Motor neuron (in vitro differentiated cells): Measurements from ENCODE around the gene APBB3. TPM values are rescaled to one million over a fixed set of nuclear protein-coding genes. Genes with fewer than 3 reads are reported as not detected.

Experiments used
- ATAC-seq, 8 experiments: fragments of 200-7000 bp; cut with Tn5 transposase; replicated peaks in 6 of 8; 2 replicates each; pipeline ENCODE4 v1.8.0; 2021; ENCODE audit warnings: mild to moderate bottlenecking in 8 of 8, moderate library complexity in 8 of 8
- H3K27ac ChIP-seq, 2 donors: fragments of 250-450 bp; sonication (Bioruptor Pico); 2 replicates each; pipeline ENCODE4 v1.9.0; 2021; ENCODE audit warnings: antibody characterized with exemption in 2 of 2, mild to moderate bottlenecking in 2 of 2, moderate library complexity in 1 of 2
- H3K4me1 ChIP-seq, 2 donors: fragments of 250-450 bp; sonication (Bioruptor Pico); replicated peaks in 1 of 2; 2 replicates each; pipeline ENCODE4 v1.6.1; 2021; ENCODE audit warnings: antibody characterized with exemption in 2 of 2, mild to moderate bottlenecking in 2 of 2, moderate library complexity in 1 of 2
- H3K4me3 ChIP-seq, 5 donors: fragments of 250-450 bp; sonication (Bioruptor Pico); 2 replicates each; pipeline ENCODE4 v1.9.0; 2021; ENCODE audit warnings: antibody characterized with exemption in 5 of 5, mild to moderate bottlenecking in 5 of 5, moderate library complexity in 4 of 5
- WGBS, 10 experiments: fragments of 450-650 bp; shearing (Covaris generic); methylation state at CpG; one replicate each; pipeline ENCODE4 v1.0.0; 2022; 5-methylcytosine and 5-hydroxymethylcytosine counted together
- in situ Hi-C, 9 experiments: fragments of 400-800 bp; cut with MboI; loops; one replicate each; pipeline ENCODE4 v1.15.0; 2021; ENCODE audit warnings: low sequenced_read_pairs in 9 of 9, low pct_unique_long_range_greater_than_20kb in 2 of 9; ENCODE audit not compliant: unreplicated experiment in 9 of 9
- total RNA-seq, 8 experiments: library from RNA; unstranded; fragments of 300-600 nt; gene quantifications; 2 replicates each; pipeline versions ENCODE4 v1.2.3 to v1.2.4, GENCODE V29; 2022

Gene APBB3
- total RNA-seq, 8 experiments from 2014 or later = 15.7 to 81.1 (median 33.9) TPM

GRCh38 chr5:140561753-140562523, 2.5 kb downstream of the APBB3 start:
- Histone ChIP-seq H3K4me1 (peaks cover 26 to 28% of the 10 kb centered on the region in 2 donors), H3K4me3 (peak overlapping the region in 1 of 5 donors; percentile 75), H3K27ac (no peak overlapping the region)
- WGBS, 10 experiments = 100% methylated on average over 1 to 3 of the region's 10 CpGs; no CpG with 5 or more reads in 7 of the 10 experiments
- in situ Hi-C loops = loop anchor here in 3 of 9 experiments (25.0 kb wide), 2 partner anchors 100 to 125 kb away; partner anchors contain the start of genes DND1 (in 2 of the 3), WDR55 (in 2 of the 3), HARS1 (in 1 of the 3) and HARS2 (in 1 of the 3)
- no peak for ATAC-seq

GRCh38 chr5:140560227-140560626, 4.2 kb downstream of the APBB3 start:
- WGBS, 10 experiments = 60 to 93% (median 89%) methylated on average over 1 to 8 of the region's 10 CpGs; no CpG with 5 or more reads in 6 of the 10 experiments
- no peak overlapping the region for H3K27ac ChIP-seq
- in situ Hi-C loops = loop anchor here in 3 of 9 experiments (25.0 kb wide), 2 partner anchors 102 to 127 kb away; partner anchors contain the start of genes DND1 (in 2 of the 3), WDR55 (in 2 of the 3), HARS1 (in 1 of the 3) and HARS2 (in 1 of the 3)
- no peak overlapping the region for H3K4me3 ChIP-seq
- no peak for ATAC-seq
- H3K4me1 ChIP-seq = peaks cover 28 to 29% of the 10 kb centered on the region in 2 donors

- no peak for ATAC-seq
- Histone ChIP-seq H3K4me1 (peaks cover 25 to 27% of the 10 kb centered on the region in 2 donors), H3K4me3 (no peak overlapping the region), H3K27ac (peak overlapping the region; percentile 89 to 96)
- in situ Hi-C loops = loop anchor here in 3 of 9 experiments (25.0 kb wide), 2 partner anchors 104 to 129 kb away; partner anchors contain the start of genes DND1 (in 2 of the 3), WDR55 (in 2 of the 3), HARS1 (in 1 of the 3) and HARS2 (in 1 of the 3)
- 83 to 100% (median 100%) methylated on average over 1 to 4 of the region's 9 CpGs; no CpG with 5 or more reads in 6 of the 10 experiments for WGBS, 10 experiments
Measured at GRCh38 chr5:140558542-140558941, 5.9 kb downstream of the APBB3 start.

- Histone ChIP-seq H3K4me3 (peak overlapping the region; percentile 62 to 89 (median 76)), H3K27ac (peak overlapping the region; percentile 89 to 96), H3K4me1 (peaks cover 19 to 21% of the 10 kb centered on the region in 2 donors)
- WGBS, 10 experiments = 78 to 100% (median 92%) methylated on average over 1 to 3 of the region's 3 CpGs; no CpG with 5 or more reads in 4 of the 10 experiments
- in situ Hi-C loops = loop anchor here in 3 of 9 experiments (25.0 kb wide), 2 partner anchors 104 to 129 kb away; partner anchors contain the start of genes DND1 (in 2 of the 3), WDR55 (in 2 of the 3), HARS1 (in 1 of the 3) and HARS2 (in 1 of the 3)
- ATAC-seq = peak in 5 of 8 experiments; percentile 2 to 15 (median 9)
Measured at GRCh38 chr5:140557965-140558364, 6.4 kb downstream of the APBB3 start.

DNA sequence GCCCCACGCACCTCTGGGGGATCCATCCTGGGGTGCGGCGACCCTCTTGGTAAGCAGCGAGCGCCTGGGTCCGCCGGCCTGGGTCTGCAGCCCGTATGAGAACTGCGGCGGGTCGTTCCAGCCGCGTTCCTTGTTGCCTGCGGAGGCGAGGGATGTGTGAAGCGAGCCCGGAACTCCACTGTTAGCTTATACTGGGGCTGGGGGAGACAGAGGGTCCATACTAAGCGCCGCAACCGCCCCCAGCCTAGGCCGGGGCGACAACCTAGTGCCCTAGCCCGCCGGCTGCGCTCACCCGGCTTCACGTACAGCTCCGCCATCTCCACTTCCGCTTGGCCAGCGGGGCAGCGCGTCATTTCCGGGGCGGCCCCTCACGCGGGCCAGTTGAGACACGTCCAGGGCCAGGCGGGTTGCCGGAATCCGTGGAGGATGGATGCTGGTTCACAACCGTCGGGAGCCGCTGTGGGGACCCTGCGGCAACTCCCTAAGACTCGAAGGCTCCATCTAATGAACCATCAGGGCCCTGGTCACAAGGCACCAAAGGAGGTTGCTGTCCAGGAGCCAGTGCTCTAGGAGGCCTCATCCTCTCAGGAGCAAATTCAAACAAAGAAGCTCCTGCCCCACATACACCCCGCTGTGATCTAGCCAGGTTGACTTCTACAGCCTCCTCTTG, 7.1 kb downstream of the APBB3 start, which contains the start of gene SRA1:
Gene SRA1, minus strand, starts transcription at position 338 of the 670 bp plus-strand sequence. Its CDS starts 21 bp downstream, at position 317.
- in situ Hi-C loops = loop anchor here in 3 of 9 experiments (25.0 kb wide), 2 partner anchors 105 to 130 kb away; partner anchors contain the start of genes DND1 (in 2 of the 3), WDR55 (in 2 of the 3), HARS1 (in 1 of the 3) and HARS2 (in 1 of the 3)
- ATAC-seq = peak; percentile 85 to 95 (median 92)
- Histone ChIP-seq H3K27ac (peak within 1 kb of the TSS; percentile 89 to 96), H3K4me3 (peak within 1 kb of the TSS; percentile 62 to 89 (median 76)), H3K4me1 (peaks cover 14 to 18% of the 10 kb centered on the region in 2 donors)
- 0 to 60% (median 1%) methylated on average over 1 to 25 of the region's 46 CpGs; no CpG with 5 or more reads in 2 of the 10 experiments for WGBS, 10 experiments

DNA sequence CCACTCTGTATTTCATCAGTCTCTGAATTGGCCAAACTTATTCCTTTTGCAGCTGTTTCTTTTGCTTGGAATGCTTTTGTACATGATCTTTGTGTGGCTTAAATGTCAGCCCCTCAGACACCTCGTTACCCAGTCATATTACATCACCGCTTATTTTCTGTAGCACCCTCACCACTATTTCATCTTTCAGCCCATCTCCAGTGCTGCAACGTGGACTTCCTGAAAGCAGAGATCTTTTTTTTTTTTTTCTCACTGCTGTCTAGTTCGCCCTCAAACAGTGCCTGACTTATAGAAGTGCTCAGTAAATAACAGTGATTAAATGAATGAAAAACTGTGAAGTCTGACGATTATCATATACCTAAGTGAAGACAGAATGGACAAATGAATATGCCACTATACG, 8.0 kb downstream of the APBB3 start:
- H3K27ac ChIP-seq = peak overlapping the region; percentile 89 to 96
- ATAC-seq = peak in 1 of 8 experiments; percentile 1
- WGBS, 10 experiments = 0 to 7% (median 4%) methylated on average over 2 to 6 of the region's 6 CpGs
- peaks cover 14 to 18% of the 10 kb centered on the region in 2 donors for H3K4me1 ChIP-seq
- in situ Hi-C loops = loop anchor here in 3 of 9 experiments (25.0 kb wide), 2 partner anchors 106 to 131 kb away; partner anchors contain the start of genes DND1 (in 2 of the 3), WDR55 (in 2 of the 3), HARS1 (in 1 of the 3) and HARS2 (in 1 of the 3)
- H3K4me3 ChIP-seq = peak overlapping the region; percentile 62 to 89 (median 76)

DNA sequence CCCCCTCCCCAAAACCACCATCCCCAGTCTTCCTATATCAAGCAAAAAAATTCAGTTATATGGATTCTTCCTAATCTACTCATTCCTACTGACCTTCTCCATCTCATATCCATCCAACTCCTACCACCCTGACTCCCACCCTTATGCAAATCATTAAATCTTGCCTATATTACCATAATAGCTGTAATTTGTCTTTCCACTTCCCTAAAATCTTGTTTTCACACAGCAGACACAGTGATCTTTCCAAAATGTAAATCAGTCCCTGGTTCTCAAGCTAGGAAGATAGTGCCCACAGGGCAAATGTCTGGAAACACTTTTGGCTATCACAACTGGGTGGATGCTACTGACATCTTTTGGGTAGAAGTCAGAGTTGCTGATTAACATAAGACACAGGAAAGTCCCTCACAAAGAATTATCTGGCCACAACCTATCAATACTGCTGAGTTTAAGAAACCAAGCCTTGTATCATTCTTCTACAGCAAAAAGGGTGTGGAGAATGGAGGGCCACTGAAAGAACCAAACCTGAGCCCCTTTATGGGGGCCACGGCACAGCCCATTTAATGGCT, 8.6 kb downstream of the APBB3 start:
- in situ Hi-C loops = loop anchor here in 3 of 9 experiments (25.0 kb wide), 2 partner anchors 106 to 131 kb away; partner anchors contain the start of genes DND1 (in 2 of the 3), WDR55 (in 2 of the 3), HARS1 (in 1 of the 3) and HARS2 (in 1 of the 3)
- peak overlapping the region; percentile 62 to 89 (median 76) for H3K4me3 ChIP-seq
- H3K27ac ChIP-seq = peak overlapping the region in 1 of 2 donors; percentile 96

GRCh38 chr5:140554454-140554853, 9.9 kb downstream of the APBB3 start:
- peaks cover 14 to 18% of the 10 kb centered on the region in 2 donors for H3K4me1 ChIP-seq
- WGBS, 10 experiments = 11 to 100% (median 88%) methylated on average over 1 to 2 of the region's 2 CpGs; no CpG with 5 or more reads in 1 of the 10 experiments
- no peak overlapping the region for H3K27ac ChIP-seq
- in situ Hi-C loops = loop anchor here in 3 of 9 experiments (25.0 kb wide), 2 partner anchors 108 to 133 kb away; partner anchors contain the start of genes DND1 (in 2 of the 3), WDR55 (in 2 of the 3), HARS1 (in 1 of the 3) and HARS2 (in 1 of the 3)
- H3K4me3 ChIP-seq = peak overlapping the region in 1 of 5 donors; percentile 5
- ATAC-seq = no peak

More for the DNA sequence above, 8.6 kb downstream of the APBB3 start:
- ATAC-seq = peak in 3 of 8 experiments; percentile 7 to 43 (median 23)
- H3K4me1 ChIP-seq = peaks cover 14 to 18% of the 10 kb centered on the region in 2 donors
- WGBS, 10 experiments = 50 to 100% (median 66%) methylated on average over 1 of the region's 1 CpG; no CpG with 5 or more reads in 4 of the 10 experiments

DNA sequence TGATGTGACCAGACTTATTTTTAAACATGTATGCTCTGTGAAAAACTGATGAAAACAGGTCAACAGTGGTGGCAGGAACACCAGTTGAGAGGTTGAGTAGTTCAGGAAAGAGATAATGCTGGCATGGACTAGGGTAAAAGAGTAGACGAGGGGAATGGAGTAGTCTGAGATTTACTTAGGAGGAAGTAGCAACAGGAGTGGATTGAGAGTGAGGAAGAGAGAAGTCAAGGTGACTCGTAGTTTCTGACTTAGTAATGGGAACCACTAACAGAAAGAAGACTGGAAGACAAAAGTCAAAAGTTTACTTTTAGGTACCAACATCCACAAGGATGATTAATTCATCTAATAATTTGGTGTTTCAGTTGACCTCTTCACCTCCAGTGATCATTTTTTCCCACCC, 10.7 kb downstream of the APBB3 start:
- 67 to 100% (median 95%) methylated on average over 1 to 2 of the region's 2 CpGs; no CpG with 5 or more reads in 1 of the 10 experiments for WGBS, 10 experiments
- Histone ChIP-seq H3K4me3 (no peak overlapping the region), H3K27ac (no peak overlapping the region), H3K4me1 (peaks cover 14 to 18% of the 10 kb centered on the region in 2 donors)
- in situ Hi-C loops = loop anchor here in 3 of 9 experiments (25.0 kb wide), 2 partner anchors 109 to 134 kb away; partner anchors contain the start of genes DND1 (in 2 of the 3), WDR55 (in 2 of the 3), HARS1 (in 1 of the 3) and HARS2 (in 1 of the 3)
- ATAC-seq = no peak

DNA sequence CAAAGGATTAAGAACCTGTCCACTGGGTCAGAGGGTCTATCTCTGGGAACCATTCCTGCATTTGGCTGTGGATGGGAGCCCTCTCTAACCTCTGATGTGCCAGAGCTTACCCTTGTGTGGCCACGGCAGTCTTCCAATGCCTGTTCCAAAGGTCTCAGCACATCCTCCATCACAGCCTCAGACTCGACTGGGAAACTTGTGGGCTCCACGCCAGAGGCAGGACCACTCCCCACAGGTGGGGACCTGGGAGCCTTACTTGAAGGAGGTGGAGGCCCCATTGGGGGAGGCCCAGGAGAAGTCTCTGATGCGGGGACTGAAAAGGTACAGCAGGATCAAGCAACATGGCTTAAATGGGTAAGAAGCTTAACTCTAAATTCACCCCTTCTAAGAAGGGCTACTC, 12.5 kb downstream of the APBB3 start:
- H3K4me3 ChIP-seq = no peak overlapping the region
- no peak overlapping the region for H3K27ac ChIP-seq
- H3K4me1 ChIP-seq = peaks cover 13 to 22% of the 10 kb centered on the region in 2 donors
- no peak for ATAC-seq
- WGBS, 10 experiments = 80 to 100% (median 100%) methylated on average over 1 to 4 of the region's 4 CpGs; no CpG with 5 or more reads in 5 of the 10 experiments
- in situ Hi-C loops = loop anchor here in 3 of 9 experiments (25.0 kb wide), 2 partner anchors 110 to 135 kb away; partner anchors contain the start of genes DND1 (in 2 of the 3), WDR55 (in 2 of the 3), HARS1 (in 1 of the 3) and HARS2 (in 1 of the 3)
